IMR-90 (cell line): Measurements from ENCODE around the gene NR1D1.

Experiments
- CEBPB ChIP-seq: IDR thresholded peaks from 2 replicates; pipeline ENCODE4 v1.6.1; 2012; ENCODE audit warnings: low read depth, low read length, improper control_type of control experiment
- CHD1 ChIP-seq: IDR thresholded peaks from 2 replicates; pipeline ENCODE4 v1.6.1; 2012; ENCODE audit warnings: low read depth, low read length, improper control_type of control experiment
- CTCF ChIP-seq: conservative IDR thresholded peaks from 2 replicates; pipeline ENCODE4 v1.5.1; 2012; ENCODE audit warnings: mild to moderate bottlenecking, low read depth, low read length, improper control_type of control experiment
- ELK1 ChIP-seq: fragments of 150-350 bp; IDR thresholded peaks from 2 replicates; pipeline ENCODE4 v1.6.1; 2016; ENCODE audit warnings: low read depth, mild to moderate bottlenecking, low read length, moderate library complexity, borderline replicate concordance
- FOS ChIP-seq: fragments of 150-350 bp; IDR thresholded peaks from 2 replicates; pipeline ENCODE4 v1.6.1; 2016; ENCODE audit warnings: low read depth, low read length
- MXI1 ChIP-seq: IDR thresholded peaks from 2 replicates; pipeline ENCODE4 v1.6.1; 2012; ENCODE audit warnings: low read depth, mild to moderate bottlenecking, low read length, moderate library complexity, borderline replicate concordance
- NFE2L2 ChIP-seq: fragments of 150-350 bp; IDR thresholded peaks from 2 replicates; pipeline ENCODE4 v1.6.1; 2016; ENCODE audit warnings: low read depth, mild to moderate bottlenecking, low read length
- POLR2A ChIP-seq: IDR thresholded peaks from 2 replicates; pipeline ENCODE4 v1.6.1; 2012; ENCODE audit warnings: mild to moderate bottlenecking, low read depth, low read length
- RAD21 ChIP-seq: IDR thresholded peaks from 2 replicates; pipeline ENCODE4 v1.6.1; 2012; ENCODE audit warnings: low read length, improper control_type of control experiment
- USF2 ChIP-seq: fragments of 150-350 bp; IDR thresholded peaks from 2 replicates; pipeline ENCODE4 v1.6.1; 2017; ENCODE audit warnings: mild to moderate bottlenecking, antibody characterized with exemption, low read length, low read depth

DNA sequence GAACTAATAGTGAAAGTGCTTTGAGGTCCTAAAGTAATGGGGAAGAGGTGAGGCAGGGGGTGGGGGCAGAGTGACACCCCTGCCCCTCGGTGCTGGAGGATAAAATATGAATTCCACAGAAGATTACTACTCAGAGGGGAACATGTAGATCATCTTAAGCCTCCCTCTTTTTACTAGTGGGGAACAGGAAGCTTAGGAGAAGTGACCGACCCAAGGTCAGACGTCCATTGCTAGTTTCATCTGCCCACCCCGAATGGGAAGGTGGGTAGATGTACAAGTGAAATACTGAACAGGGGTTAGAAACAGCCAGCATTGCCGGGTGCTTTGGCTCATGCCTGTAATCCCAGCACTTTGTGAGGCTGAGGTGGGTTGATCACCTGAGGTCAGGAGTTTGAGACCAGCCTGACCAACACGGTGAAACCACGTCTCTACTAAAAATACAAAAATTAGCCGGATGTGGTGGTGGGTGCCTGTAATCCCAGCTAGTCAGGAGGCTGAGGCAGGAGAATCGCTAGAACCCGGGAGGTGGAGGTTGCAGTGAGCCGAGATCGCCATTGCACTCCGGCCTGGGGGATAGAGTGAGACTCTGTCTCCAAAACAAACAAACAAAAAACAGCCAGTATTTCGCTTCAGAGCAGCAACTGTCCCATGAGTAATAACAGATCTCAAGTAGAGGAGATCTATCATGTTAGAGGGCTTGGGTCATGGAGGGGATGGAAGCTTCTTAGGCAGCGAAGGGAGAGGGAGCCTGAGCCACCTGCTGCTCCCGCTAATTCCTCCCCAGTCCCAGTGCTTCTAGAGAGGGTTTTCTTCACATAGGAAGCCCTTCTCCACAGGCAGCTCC is 1.2 kb upstream of the NR1D1 start:
- TF ChIP-seq CEBPB = no peak
- no peak for TF ChIP-seq CTCF
- no peak for TF ChIP-seq MXI1
- TF ChIP-seq CHD1 = no peak
- no peak for TF ChIP-seq FOS
- no peak for TF ChIP-seq RAD21
- no peak for TF ChIP-seq ELK1
- TF ChIP-seq POLR2A = no peak
- TF ChIP-seq NFE2L2 = no peak
- TF ChIP-seq USF2 = no peak
